CD4-positive, alpha-beta T cell treated with Interleukin-4 for 4 hours (primary cell): Measurements from ENCODE around the gene OPN1SW.

Experiments
- DNase-seq: peaks from one replicate; pipeline ENCODE4 v3.0.0-alpha.2; 2020

Gene OPN1SW

GRCh38 chr7:128731184-128731583 lies 44.4 kb downstream of the OPN1SW start:
- no peak for DNase-seq

GRCh38 chr7:128729494-128729893 lies 46.1 kb downstream of the OPN1SW start:
- DNase-seq: no peak

DNA sequence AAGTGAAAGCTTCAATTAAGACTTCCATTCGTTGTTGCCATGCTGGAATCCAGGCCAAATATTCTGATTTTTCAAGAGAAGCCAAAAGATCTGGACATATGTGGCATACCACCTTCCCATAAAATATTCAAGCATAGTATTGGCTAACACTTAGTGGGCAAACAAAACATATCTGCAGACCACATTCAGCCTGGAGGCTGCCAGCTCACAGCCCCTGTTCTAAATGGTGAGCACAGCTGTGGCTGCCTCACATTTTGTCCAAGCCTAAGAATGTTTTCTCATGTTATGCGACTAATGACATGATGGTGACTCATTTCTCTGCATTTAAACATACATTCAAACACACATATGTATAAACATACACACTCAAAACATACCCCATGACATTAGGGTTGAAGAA lies 47.0 kb downstream of the OPN1SW start:
- DNase-seq: no peak

GRCh38 chr7:128727239-128727638 lies 48.4 kb downstream of the OPN1SW start:
- no peak for DNase-seq

- DNase-seq: no peak
These were observed 48.9 kb downstream of the OPN1SW start for GRCh38 chr7:128726737-128727072.

DNA sequence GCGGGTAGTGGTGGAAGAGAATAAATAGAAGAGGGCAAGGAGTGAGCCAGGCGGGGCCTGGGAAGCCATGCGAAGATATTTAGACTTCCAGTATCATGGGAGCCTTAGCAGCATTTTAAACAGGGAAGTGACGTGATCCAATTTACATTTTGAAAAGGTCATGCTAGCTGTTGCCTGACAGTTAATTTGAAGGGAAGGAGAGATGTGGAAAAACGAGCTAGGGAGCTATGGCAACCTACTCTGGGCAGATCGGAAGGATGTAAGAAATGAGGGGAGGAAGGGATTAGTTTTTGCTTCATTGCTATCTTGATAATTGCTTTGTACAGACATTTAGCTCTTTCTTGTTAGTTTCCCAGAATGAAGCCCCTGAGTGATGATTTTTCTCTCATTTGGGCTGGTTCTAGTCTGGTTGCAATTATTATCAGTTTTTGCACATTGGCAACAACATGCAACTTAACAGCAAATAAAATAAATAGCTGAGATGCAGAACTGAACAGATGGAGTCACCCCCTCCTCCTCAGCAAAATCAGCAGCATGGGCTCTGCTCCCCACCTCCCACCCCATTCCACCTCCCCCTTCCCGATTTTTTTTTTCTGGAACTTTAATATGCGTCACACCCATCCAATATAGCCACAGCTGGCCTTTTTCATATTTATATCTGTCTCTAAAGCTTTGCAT lies 49.4 kb downstream of the OPN1SW start:
- no peak for DNase-seq

- DNase-seq: no peak
These were observed 50.1 kb downstream of the OPN1SW start for GRCh38 chr7:128725531-128725930.

- no peak for DNase-seq
These were observed 50.9 kb downstream of the OPN1SW start for GRCh38 chr7:128724743-128725142.
